Measurements from ENCODE around the gene FRMD1.

FRMD1 gene

DNA sequence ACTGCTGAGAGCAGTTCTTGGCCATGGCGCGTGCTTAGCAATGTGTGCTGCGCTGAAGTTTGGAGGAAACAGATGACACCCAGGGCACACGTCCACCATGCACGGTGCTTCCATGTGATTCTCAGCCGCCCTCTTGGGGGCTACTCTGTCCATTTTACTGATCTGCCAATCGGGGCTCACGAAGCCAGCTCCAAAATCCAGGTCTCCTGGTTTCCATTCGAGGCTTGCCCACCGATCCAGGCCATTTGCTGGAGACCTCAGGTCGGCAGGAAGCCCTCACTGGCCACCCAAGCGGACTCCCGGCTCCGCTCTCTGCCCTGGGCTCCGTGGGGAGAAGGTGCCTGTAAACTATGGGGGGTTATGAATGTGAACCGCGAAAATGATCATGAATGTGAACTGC, 11.7 kb upstream of the FRMD1 start:
- no peak overlapping the region for H3K4me3 ChIP-seq (ENCODE audit: low read length)
- TF ChIP-seq, protein P1, sequence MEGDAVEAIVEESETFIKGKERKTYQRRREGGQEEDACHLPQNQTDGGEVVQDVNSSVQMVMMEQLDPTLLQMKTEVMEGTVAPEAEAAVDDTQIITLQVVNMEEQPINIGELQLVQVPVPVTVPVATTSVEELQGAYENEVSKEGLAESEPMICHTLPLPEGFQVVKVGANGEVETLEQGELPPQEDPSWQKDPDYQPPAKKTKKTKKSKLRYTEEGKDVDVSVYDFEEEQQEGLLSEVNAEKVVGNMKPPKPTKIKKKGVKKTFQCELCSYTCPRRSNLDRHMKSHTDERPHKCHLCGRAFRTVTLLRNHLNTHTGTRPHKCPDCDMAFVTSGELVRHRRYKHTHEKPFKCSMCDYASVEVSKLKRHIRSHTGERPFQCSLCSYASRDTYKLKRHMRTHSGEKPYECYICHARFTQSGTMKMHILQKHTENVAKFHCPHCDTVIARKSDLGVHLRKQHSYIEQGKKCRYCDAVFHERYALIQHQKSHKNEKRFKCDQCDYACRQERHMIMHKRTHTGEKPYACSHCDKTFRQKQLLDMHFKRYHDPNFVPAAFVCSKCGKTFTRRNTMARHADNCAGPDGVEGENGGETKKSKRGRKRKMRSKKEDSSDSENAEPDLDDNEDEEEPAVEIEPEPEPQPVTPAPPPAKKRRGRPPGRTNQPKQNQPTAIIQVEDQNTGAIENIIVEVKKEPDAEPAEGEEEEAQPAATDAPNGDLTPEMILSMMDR (IDR thresholded peaks at IDR 0.05; ENCODE audit: insufficient read depth, low read depth, low read length, missing control alignments) = no peak
- DNase-seq (ENCODE audit: low read depth) = no peak

DNA sequence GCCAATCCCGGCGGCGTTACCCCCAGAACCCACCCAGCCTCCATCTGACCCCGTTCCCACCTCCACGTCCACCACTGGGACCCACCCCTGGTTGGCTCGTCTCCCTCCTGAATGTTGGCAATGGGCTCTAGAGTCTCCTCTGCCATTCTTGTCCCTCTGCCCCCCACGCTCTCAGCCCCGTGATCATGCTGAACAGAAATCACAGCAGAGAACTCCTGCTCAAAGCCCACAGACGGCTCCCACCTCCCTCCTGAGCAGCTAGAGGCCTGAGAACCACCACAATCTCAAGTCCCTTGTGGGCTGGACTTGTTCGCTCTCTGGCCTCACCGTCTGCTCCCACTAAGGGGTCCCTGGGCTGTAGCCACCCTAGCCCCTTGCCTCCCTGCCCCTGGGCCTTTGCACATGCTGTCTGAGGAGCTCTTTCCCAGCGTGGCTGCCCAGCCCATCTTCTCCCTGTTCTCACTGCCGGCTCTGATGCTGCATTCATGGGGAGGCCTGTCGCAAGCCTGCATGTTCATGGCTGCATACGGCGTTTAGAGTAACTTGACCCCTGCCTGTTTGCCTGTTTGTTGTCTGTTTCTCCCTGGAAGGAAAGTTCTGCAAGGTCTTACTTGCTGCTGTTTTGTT, 11.2 kb upstream of the FRMD1 start:
- no peak for DNase-seq (ENCODE audit: low read depth)
- no peak overlapping the region for H3K4me3 ChIP-seq (ENCODE audit: low read length)
- TF ChIP-seq, protein P1 (IDR thresholded peaks at IDR 0.05; ENCODE audit: insufficient read depth, low read depth, low read length, missing control alignments) = no peak

DNA sequence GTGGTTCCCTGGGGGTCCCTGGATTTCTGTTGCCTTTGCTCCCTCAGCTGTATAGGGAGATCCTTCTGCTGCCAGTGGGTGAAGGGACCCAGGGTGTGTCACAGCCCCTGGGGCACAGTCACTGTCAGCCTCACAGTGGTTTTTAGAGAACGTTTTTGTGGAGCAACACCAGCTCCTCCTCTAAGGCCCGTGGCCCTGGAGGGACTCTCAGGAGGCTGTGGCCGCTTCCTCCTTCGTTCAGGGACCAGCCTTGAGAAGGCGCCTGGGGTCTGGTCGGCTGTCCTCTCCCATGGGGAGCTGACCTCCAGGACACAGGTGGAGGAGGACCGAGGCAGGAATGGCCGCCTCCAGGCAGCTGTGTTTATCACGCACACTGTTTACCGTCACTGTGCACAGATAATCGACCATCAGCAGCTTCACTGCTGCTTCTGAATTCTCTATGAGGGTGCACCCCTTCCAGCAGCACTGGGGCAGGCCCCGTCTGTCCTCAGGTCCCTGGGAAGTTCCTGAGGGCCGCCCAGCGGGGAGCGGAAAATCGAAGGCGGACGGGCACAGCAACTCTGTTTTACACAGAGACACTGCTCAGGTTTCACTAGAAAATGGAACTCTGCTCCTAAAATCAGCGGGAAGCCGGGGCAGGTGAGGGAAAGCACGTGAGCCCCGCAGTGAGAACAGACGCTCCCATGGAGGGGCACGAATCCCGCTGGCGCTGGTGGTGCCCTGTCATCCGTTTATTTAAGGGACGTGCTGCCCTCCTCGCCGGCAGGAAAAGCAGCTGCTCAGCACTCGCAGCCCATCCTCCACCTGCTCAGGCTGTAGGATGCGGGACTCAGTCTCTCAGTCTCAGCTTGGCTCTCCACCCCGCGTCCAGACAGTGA, 10.4 kb upstream of the FRMD1 start:
- H3K4me3 ChIP-seq (ENCODE audit: low read length) = no peak overlapping the region
- TF ChIP-seq, protein P1 (IDR thresholded peaks at IDR 0.05; ENCODE audit: insufficient read depth, low read depth, low read length, missing control alignments) = no peak
- no peak for DNase-seq (ENCODE audit: low read depth)

DNA sequence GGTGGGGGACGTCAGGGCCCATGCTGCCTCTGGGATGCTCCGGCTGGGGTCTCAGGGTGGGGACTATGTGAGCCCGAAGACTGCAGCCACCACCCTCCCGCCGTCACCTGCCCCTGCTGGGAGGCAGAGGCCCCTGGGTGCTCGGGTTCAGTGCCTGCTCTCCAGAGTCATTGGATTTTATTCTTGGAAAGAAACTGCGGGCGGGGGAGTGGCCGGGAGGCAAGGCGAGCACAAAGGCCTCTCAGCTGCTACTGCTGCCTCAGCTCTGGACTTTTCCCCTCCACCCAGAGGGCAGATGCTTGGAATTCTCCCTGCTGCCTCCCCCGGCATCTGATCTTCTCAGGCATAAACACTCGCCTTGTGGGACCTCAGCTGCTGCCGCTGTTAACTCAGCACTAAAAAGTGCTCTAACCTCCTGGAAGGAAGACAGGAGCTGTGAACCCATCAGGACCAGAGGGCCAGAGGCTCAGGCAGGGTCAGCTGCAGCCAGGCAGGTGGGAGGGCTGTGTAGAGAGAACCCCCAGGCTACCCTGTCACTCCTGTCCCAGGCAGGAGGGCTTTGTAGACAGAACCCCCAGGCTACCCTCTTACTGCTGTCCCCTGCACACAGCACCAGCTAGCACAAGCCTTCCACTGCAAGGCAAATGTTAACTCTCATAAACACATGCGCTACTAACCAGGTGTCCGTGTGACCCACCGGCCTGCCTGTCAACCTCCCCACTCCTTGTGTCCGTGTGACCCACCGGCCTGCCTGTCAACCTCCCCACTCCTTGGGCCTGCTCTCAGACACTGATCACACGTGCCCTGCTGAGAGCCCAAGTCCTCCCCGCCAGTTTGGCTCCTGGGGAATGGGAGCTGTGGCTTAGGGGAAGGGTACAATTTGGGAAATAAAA, 9.4 kb upstream of the FRMD1 start:
- no peak for DNase-seq (ENCODE audit: low read depth)

DNA sequence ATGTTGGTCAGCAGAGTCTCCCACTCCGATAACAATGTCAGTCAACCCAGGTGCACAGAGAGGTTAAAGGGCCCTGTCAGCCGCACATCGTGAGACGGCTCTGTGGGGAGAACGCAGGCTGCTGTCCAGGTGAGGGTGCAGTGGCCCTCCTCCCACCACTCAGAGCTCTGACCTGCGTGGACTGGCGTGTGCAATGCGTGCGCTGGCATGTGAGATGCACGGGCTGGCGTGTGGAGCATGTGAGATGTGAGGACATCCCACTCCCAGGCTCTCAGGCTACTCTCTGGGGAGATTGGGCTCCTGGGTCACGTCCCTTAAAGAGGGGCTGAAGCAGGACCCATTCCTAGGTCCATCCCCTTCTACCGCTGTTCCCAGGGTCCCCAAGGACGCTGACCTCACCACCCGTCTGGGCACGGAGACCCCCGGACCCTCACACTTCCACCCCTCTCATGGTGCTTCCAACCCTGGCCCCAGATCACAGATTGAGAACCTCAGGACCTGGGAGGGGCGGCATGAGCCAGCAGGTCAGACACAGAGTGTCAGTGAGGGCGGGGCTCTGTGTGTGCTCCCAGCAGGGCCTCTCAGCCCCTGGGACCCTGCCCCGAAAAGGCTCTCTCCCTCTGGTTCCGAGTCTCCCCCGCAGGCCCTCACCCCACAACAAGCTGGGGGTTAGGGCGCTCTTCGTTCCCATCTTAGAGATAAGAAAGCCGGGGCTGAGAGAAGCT, 8.6 kb upstream of the FRMD1 start:
- no peak for DNase-seq (ENCODE audit: low read depth)
- no peak overlapping the region for H3K4me3 ChIP-seq (ENCODE audit: low read length)
- TF ChIP-seq, protein P1 (IDR thresholded peaks at IDR 0.05; ENCODE audit: insufficient read depth, low read depth, low read length, missing control alignments) = no peak

More for the DNA sequence above, 9.4 kb upstream of the FRMD1 start:
- H3K4me3 ChIP-seq (ENCODE audit: low read length) = no peak overlapping the region
- TF ChIP-seq, protein P1 (IDR thresholded peaks at IDR 0.05; ENCODE audit: insufficient read depth, low read depth, low read length, missing control alignments) = no peak

DNA sequence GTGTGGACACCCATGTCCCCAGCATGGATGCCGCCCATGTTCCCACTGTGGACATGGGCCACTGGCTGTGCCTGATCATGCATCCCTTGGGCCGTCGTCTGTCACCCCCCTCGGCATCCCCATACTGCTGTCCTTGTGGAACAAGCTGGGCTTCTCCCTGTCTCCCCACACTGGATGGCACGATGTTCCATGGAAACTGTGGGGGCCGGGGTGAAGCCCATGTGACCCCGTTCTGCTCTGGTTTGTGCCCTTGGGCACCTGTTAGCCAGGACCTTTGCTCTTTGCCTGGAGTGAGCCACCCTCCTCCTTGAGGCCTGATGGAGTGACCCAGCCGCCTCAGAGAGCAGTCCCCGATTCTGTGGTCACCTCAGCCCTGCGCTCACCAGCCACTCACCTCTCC, 7.6 kb upstream of the FRMD1 start:
- H3K4me3 ChIP-seq (ENCODE audit: low read length) = no peak overlapping the region
- TF ChIP-seq, protein P1 (IDR thresholded peaks at IDR 0.05; ENCODE audit: insufficient read depth, low read depth, low read length, missing control alignments) = no peak
- no peak for DNase-seq (ENCODE audit: low read depth)

All from epithelial cell of esophagus (primary cell).